Liver (tissue), 9 donors: ENCODE measurements around the gene EXOC7. TPM values are rescaled to one million over a fixed set of nuclear protein-coding genes. Genes with fewer than 3 reads are reported as not detected.

Experiments used
- DNase-seq: peaks from one replicate; pipeline ENCODE4 v3.0.0-alpha.2; 2017; ENCODE audit warnings: low spot score
- H3K27ac ChIP-seq, 2 donors: one replicate each; pipeline ENCODE4 v1.7.0; 2013; ENCODE audit warnings: inconsistent platforms in 2 of 2, low read length in 2 of 2, control low read depth in 1 of 2, low read depth in 1 of 2, mild to moderate bottlenecking in 1 of 2
- H3K27me3 ChIP-seq, 4 donors: one replicate each; pipeline versions ENCODE4 v1.6.1 to v1.7.0; 2013; ENCODE audit warnings: low read length in 3 of 4, inconsistent platforms in 1 of 4, mild to moderate bottlenecking in 1 of 4, moderate library complexity in 1 of 4; ENCODE audit not compliant: control insufficient read depth in 4 of 4, insufficient read depth in 4 of 4
- H3K36me3 ChIP-seq, 4 donors: one replicate each; pipeline versions ENCODE4 v1.6.1 to v1.7.0; 2013; ENCODE audit warnings: low read length in 3 of 4, mild to moderate bottlenecking in 3 of 4, low read depth in 1 of 4, moderate library complexity in 1 of 4; ENCODE audit not compliant: control insufficient read depth in 4 of 4, insufficient read depth in 3 of 4
- H3K4me1 ChIP-seq, 4 donors: one replicate each; pipeline versions ENCODE4 v1.6.1 to v1.7.0; 2013; ENCODE audit warnings: low read length in 3 of 4, mild to moderate bottlenecking in 3 of 4, moderate library complexity in 1 of 4; ENCODE audit not compliant: control insufficient read depth in 4 of 4, insufficient read depth in 4 of 4
- H3K4me3 ChIP-seq, 3 donors: one replicate each; pipeline versions ENCODE4 v1.6.1 to v1.7.0; 2013; ENCODE audit warnings: low read length in 3 of 3, control low read depth in 1 of 3, low read depth in 1 of 3, mild to moderate bottlenecking in 1 of 3
- H3K9ac ChIP-seq, 2 donors: one replicate each; pipeline ENCODE4 v1.7.0; 2013; ENCODE audit warnings: low read length in 2 of 2, mild to moderate bottlenecking in 2 of 2, moderate library complexity in 2 of 2, control low read depth in 1 of 2, low read depth in 1 of 2
- H3K9me3 ChIP-seq, 4 donors: one replicate each; pipeline versions ENCODE4 v1.6.1 to v1.7.0; 2013; ENCODE audit warnings: low read length in 3 of 4; ENCODE audit not compliant: control insufficient read depth in 4 of 4
- ATF3 ChIP-seq: IDR thresholded peaks from 2 replicates; pipeline ENCODE4 v1.6.1; 2016; ENCODE audit warnings: antibody characterized with exemption
- CTCF ChIP-seq: fragments of 150-350 bp; IDR thresholded peaks from 2 replicates; pipeline ENCODE4 v1.5.1; 2017; ENCODE audit warnings: improper control_type of control experiment, low read depth, low read length; ENCODE audit not compliant: missing input control
- EGR1 ChIP-seq, 2 donors: IDR thresholded peaks; 2 replicates each; pipeline ENCODE4 v1.6.1; 2016 to 2018; ENCODE audit warnings: antibody characterized with exemption in 2 of 2, low read depth in 2 of 2
- FOXA2 ChIP-seq: IDR thresholded peaks from 2 replicates; pipeline ENCODE4 v1.6.1; 2016; ENCODE audit warnings: antibody characterized with exemption
- GABPA ChIP-seq, 2 donors: IDR thresholded peaks in 1 of 2; conservative IDR thresholded peaks in 1 of 2; 2 replicates each; pipeline ENCODE4 v1.6.1; 2016; ENCODE audit warnings: antibody characterized with exemption in 2 of 2, mild to moderate bottlenecking in 1 of 2, moderate library complexity in 1 of 2
- HNF4A ChIP-seq, 2 donors: conservative IDR thresholded peaks; 2 replicates each; pipeline ENCODE4 v1.6.1; 2016; ENCODE audit warnings: antibody characterized with exemption in 2 of 2, mild to moderate bottlenecking in 2 of 2
- HNF4G ChIP-seq: IDR thresholded peaks from 2 replicates; pipeline ENCODE4 v1.6.1; 2016; ENCODE audit warnings: antibody characterized with exemption
- JUND ChIP-seq, 2 donors: IDR thresholded peaks; 2 replicates each; pipeline ENCODE4 v1.6.1; 2016; ENCODE audit warnings: antibody characterized with exemption in 2 of 2
- MAX ChIP-seq: IDR thresholded peaks from 2 replicates; pipeline ENCODE4 v1.6.1; 2016; ENCODE audit warnings: antibody characterized with exemption
- NR2F2 ChIP-seq: IDR thresholded peaks from 2 replicates; pipeline ENCODE4 v1.6.1; 2016; ENCODE audit warnings: antibody characterized with exemption
- RAD21 ChIP-seq, 2 donors: IDR thresholded peaks; 2 replicates each; pipeline ENCODE4 v1.6.1; 2016; ENCODE audit warnings: antibody characterized with exemption in 2 of 2, mild to moderate bottlenecking in 2 of 2
- REST ChIP-seq: IDR thresholded peaks from 2 replicates; pipeline ENCODE4 v1.6.1; 2016; ENCODE audit warnings: antibody characterized with exemption, mild to moderate bottlenecking
- RXRA ChIP-seq, 2 donors: IDR thresholded peaks; 2 replicates each; pipeline ENCODE4 v1.6.1; 2017 to 2018; ENCODE audit warnings: antibody characterized with exemption in 2 of 2, mild to moderate bottlenecking in 1 of 2
- SP1 ChIP-seq: IDR thresholded peaks from 2 replicates; pipeline ENCODE4 v1.6.1; 2018; ENCODE audit warnings: antibody characterized with exemption, mild to moderate bottlenecking
- TAF1 ChIP-seq: conservative IDR thresholded peaks from 2 replicates; pipeline ENCODE4 v1.6.1; 2016; ENCODE audit warnings: antibody characterized with exemption, mild to moderate bottlenecking
- YY1 ChIP-seq: IDR thresholded peaks from 2 replicates; pipeline ENCODE4 v1.6.1; 2016; ENCODE audit warnings: antibody characterized with exemption, mild to moderate bottlenecking
- ZBTB33 ChIP-seq: IDR thresholded peaks from 2 replicates; pipeline ENCODE4 v1.6.1; 2016; ENCODE audit warnings: antibody characterized with exemption
- WGBS: extraction: QIAGEN DNeasy Blood & Tissue Kit; methylation state at CpG from one replicate; pipeline ENCODE4 v1.1.7; 2013; 5-methylcytosine and 5-hydroxymethylcytosine counted together
- polyA plus RNA-seq, 2 donors: library from polyadenylated mRNA; stranded (reverse) in 1 of 2; unstranded in 1 of 2; fragments of 200-250 nt in 1 of 2; fragments of >200 nt in 1 of 2; fragmentation: Nextera tagmentation in 1 of 2; extraction: Ambion mirVana in 1 of 2; gene quantifications; one replicate each; pipeline versions ENCODE4 v1.2.1 to v1.2.3, GENCODE V29; 2013 to 2015
- total RNA-seq, 2 donors: library from RNA; depleted of rRNA; stranded (reverse); fragments of >200 nt; gene quantifications; one replicate each; pipeline ENCODE4 v1.2.3, GENCODE V29; 2014
- donor health status: healthy.
- donor health status: healthy.
- donor health status: healthy.
- donor health status: healthy.
- donor health status: healthy.

Gene EXOC7
- total and polyA plus RNA-seq, 4 donors: 28.0 to 64.8 (median 38.2) TPM

- TF ChIP-seq REST (no peak), RAD21 (IDR thresholded peaks at IDR 0.05) (no peak), EGR1 (IDR thresholded peaks at IDR 0.05; ENCODE audit: low read depth in 2 of 2) (no peak)
Observed at GRCh38 chr17:76102944-76103273, 678 bp downstream of the EXOC7 start (continued).

- Histone ChIP-seq H3K4me3 (no peak overlapping the region), H3K9ac (no peak overlapping the region), H3K27ac (no peak overlapping the region), H3K27me3 (no peaks in the 10 kb centered on the region), H3K4me1 (peaks cover 0 to 8% (median 3%) of the 10 kb centered on the region in 4 donors), H3K9me3 (no peaks in the 10 kb centered on the region), H3K36me3 (peaks cover 14 to 48% (median 37%) of the 10 kb centered on the region in 4 donors)
- no peak for TF ChIP-seq YY1
- TF ChIP-seq SP1: no peak
- no peak for TF ChIP-seq GABPA (IDR thresholded peaks at IDR 0.05 in 1 of 2, conservative IDR thresholded peaks at IDR 0.05 in 1 of 2)
- TF ChIP-seq RAD21 (IDR thresholded peaks at IDR 0.05): no peak
- no peak for TF ChIP-seq RXRA (IDR thresholded peaks at IDR 0.05)
- TF ChIP-seq FOXA2: no peak
- no peak for TF ChIP-seq ZBTB33
- TF ChIP-seq ATF3: no peak
- TF ChIP-seq JUND (IDR thresholded peaks at IDR 0.05): no peak
- TF ChIP-seq HNF4G: no peak
- TF ChIP-seq HNF4A (conservative IDR thresholded peaks at IDR 0.05): no peak
- TF ChIP-seq EGR1 (IDR thresholded peaks at IDR 0.05; ENCODE audit: low read depth in 2 of 2): no peak
- TF ChIP-seq CTCF: no peak
- TF ChIP-seq NR2F2: no peak
- no peak for TF ChIP-seq REST
- no peak for TF ChIP-seq TAF1
- no peak for TF ChIP-seq MAX
- DNase-seq: no peak
- WGBS: 93% methylated on average over 19 of the region's 19 CpGs
Observed at GRCh38 chr17:76097716-76098295, 5.8 kb downstream of the EXOC7 start.
